Measurements from ENCODE around the gene GNG5. TPM values are rescaled to one million over a fixed set of nuclear protein-coding genes. Genes with fewer than 3 reads are reported as not detected.

The GNG5 gene
- total RNA-seq, result 119 TPM
- long read RNA-seq, transcript GNG5-201 (3 exons, 920 nt), result major isoform, 84 of 91 reads
- long read RNA-seq, transcript GNG5-202 (4 exons, 790 nt), result minor isoform, 5 of 91 reads
- long read RNA-seq, partial matches to known transcripts, result 1 of 91 reads
- long read RNA-seq, other reads (novel, unspliced or antisense), result 1 of 91 reads

DNA sequence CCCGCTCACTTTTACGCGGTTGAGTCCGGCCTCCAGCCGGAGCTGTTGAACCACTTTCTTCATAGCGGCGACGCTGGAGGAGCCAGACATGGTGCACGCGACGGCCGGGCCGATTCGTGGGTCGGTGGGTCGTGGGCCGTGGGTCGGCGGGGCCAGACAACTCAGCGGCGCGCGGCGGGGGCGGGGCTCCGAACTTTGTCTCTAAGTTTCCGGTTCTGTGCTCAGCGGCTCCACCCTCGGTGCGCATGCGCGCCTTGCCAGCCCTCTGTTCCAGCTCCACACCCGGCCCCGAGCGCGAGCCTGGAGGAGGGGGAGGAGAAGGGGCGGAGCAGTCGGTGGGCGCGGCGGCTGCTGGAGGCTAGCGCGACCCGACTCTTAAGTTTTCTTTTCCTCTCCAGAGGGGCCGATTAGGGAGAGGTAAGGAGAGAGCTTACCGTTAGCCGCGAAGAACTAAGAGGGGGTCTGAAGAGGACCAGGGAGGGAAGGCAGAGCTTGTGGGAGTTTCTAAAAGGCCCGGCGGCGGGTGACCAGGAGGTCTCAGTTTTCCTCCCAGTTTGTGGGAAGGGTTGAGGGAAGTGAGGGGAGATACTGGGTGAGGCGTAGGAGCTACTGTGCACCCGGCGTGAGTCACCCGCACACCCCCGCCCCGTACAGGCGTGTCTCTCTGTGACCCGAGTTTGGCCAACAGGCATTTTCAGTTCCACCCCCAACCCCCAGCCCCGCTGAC is at the start of gene GNG5, which contains the start of gene SPATA1:
GNG5 (minus strand) TSS at position 580 of the 727 bp plus-strand sequence; CDS start at position 90, 490 bp downstream.
SPATA1 (plus strand) TSS at position 385 of the 727 bp plus-strand sequence. CDS start 9,974 bp downstream, outside the sequence.
- ATAC-seq (peak; percentile 97 to 98), DNase-seq (peak; percentile 99)
- Histone ChIP-seq H3K9me3 (peaks cover 8% of the 10 kb centered on the region), H3K27ac (peak within 1 kb of the TSS; percentile 98), H3K4me1 (peaks cover 44% of the 10 kb centered on the region), H3K4me3 (peak within 1 kb of the TSS; percentile 91), H3K36me3 (peaks cover 6% of the 10 kb centered on the region), H3K27me3 (ENCODE audit: low read depth) (no peaks in the 10 kb centered on the region)
- intact Hi-C loops (cut with DNase I), result no loop called here
- TF ChIP-seq, protein P1, sequence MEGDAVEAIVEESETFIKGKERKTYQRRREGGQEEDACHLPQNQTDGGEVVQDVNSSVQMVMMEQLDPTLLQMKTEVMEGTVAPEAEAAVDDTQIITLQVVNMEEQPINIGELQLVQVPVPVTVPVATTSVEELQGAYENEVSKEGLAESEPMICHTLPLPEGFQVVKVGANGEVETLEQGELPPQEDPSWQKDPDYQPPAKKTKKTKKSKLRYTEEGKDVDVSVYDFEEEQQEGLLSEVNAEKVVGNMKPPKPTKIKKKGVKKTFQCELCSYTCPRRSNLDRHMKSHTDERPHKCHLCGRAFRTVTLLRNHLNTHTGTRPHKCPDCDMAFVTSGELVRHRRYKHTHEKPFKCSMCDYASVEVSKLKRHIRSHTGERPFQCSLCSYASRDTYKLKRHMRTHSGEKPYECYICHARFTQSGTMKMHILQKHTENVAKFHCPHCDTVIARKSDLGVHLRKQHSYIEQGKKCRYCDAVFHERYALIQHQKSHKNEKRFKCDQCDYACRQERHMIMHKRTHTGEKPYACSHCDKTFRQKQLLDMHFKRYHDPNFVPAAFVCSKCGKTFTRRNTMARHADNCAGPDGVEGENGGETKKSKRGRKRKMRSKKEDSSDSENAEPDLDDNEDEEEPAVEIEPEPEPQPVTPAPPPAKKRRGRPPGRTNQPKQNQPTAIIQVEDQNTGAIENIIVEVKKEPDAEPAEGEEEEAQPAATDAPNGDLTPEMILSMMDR (IDR thresholded peaks at IDR 0.05), result no peak

DNA sequence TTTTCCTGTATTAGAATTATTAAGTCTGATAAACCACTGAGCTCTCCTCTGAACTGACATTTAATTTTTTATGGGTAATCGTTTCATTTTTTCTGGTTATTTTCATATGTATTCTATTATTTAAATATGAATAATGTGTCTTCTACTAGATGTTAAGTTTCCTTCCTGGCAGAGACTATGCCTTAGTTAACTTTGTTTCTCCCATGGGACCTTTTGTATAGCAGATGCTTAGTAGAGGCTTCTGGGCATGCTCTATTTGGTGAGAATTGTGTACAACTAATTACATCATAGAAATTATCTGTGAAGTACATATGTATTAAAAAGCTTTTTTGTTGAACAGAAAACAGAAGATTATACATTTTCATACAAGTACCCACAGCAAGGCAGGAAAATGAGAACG is 44.4 kb upstream of the GNG5 start:
- intact Hi-C loops (cut with DNase I), result no loop called here

DNA sequence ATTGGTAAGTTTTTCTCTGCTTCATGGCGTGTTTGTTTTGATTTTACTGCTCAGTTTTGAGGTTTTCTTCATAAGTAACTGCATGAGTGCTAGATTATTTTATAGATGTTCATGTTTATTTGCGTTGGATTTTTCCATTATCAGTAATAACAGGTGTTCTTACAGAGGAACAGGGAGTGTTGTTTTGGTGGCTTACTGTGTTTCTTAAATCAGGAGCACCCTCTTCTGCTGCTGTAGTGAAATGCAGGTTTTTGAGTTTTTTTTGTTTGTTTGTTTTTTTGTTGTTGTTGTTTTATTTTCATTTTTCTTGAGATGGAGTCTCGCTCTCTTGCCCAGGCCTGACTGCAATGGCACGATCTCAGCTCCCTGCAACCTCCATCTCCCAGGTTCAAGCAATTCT is 35.3 kb upstream of the GNG5 start:
- DNase-seq, result no peak
- intact Hi-C loops (cut with DNase I), result no loop called here
- TF ChIP-seq, protein P1 (IDR thresholded peaks at IDR 0.05), result no peak

More for the DNA sequence above, 44.4 kb upstream of the GNG5 start:
- ATAC-seq (no peak), DNase-seq (no peak)
- Histone ChIP-seq H3K9me3 (no peaks in the 10 kb centered on the region), H3K27me3 (ENCODE audit: low read depth) (no peaks in the 10 kb centered on the region), H3K4me1 (no peaks in the 10 kb centered on the region), H3K27ac (no peak overlapping the region), H3K4me3 (no peak overlapping the region), H3K36me3 (peaks cover 18% of the 10 kb centered on the region)
- TF ChIP-seq, protein P1 (IDR thresholded peaks at IDR 0.05), result no peak

DNA sequence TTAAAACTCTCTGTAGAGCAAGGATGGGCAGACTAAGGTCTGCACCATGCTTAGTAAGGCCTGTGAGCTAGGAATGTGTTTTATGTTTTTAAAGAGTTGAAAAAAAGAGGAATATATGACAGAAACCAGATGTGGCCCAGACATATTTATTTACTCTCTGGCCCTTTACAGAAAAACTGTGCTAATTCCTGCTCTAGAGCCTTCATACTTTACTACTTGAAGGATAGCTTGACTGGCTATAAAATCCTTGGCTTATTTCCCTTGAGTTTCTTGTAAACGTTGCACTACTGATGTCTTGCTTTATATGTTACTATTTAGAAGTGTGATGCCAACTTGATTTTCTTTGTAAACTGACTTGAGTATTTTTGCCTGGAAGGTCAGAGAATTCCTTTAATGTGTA is 34.4 kb upstream of the GNG5 start:
- ATAC-seq, result no peak
- no peaks in the 10 kb centered on the region for H3K27me3 ChIP-seq (ENCODE audit: low read depth)
- no peaks in the 10 kb centered on the region for H3K4me1 ChIP-seq
- no peak overlapping the region for H3K4me3 ChIP-seq
- DNase-seq, result no peak
- intact Hi-C loops (cut with DNase I), result no loop called here
- peaks cover 10% of the 10 kb centered on the region for H3K36me3 ChIP-seq
- H3K27ac ChIP-seq, result no peak overlapping the region
- TF ChIP-seq, protein P1 (IDR thresholded peaks at IDR 0.05), result no peak
- H3K9me3 ChIP-seq, result no peaks in the 10 kb centered on the region

More for the DNA sequence above, 35.3 kb upstream of the GNG5 start:
- peaks cover 10% of the 10 kb centered on the region for H3K36me3 ChIP-seq
- no peak overlapping the region for H3K27ac ChIP-seq
- ATAC-seq, result no peak
- H3K4me3 ChIP-seq, result no peak overlapping the region
- H3K9me3 ChIP-seq, result no peaks in the 10 kb centered on the region
- no peaks in the 10 kb centered on the region for H3K27me3 ChIP-seq (ENCODE audit: low read depth)
- H3K4me1 ChIP-seq, result no peaks in the 10 kb centered on the region

DNA sequence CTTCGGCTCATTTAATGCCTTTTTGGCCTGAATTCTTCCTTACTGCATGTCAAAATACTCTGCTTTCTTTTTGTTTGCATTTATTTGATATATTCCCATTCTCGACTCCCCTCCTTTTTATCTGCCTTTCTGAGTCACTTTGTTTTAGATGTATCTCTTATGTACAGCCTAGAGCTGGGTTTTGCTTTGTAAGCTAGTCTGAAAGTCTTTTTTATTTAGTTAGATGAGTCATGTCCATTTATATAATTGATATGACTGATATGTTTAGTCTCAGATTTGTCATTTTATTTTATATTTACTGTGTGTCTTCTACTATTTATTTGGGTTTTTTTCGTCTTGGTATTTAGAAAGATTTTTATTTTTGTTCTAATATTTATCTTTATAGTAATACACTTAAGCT is 33.6 kb upstream of the GNG5 start:
- Histone ChIP-seq H3K27ac (no peak overlapping the region), H3K4me1 (no peaks in the 10 kb centered on the region), H3K36me3 (peaks cover 10% of the 10 kb centered on the region), H3K4me3 (no peak overlapping the region), H3K9me3 (no peaks in the 10 kb centered on the region), H3K27me3 (ENCODE audit: low read depth) (no peaks in the 10 kb centered on the region)
- intact Hi-C loops (cut with DNase I), result no loop called here
- TF ChIP-seq, protein P1 (IDR thresholded peaks at IDR 0.05), result no peak
- DNase-seq (no peak), ATAC-seq (no peak)
